B cell (primary cell): ENCODE results near the gene MXRA8.

ENCODE experiments used
- CTCF ChIP-seq: fragments of 200-600 bp; IDR thresholded peaks from one replicate; pipeline ENCODE4 v1.8.0; 2022; ENCODE audit warnings: antibody characterized with exemption, mild to moderate bottlenecking
- EZH2 ChIP-seq: IDR thresholded peaks from 2 replicates; pipeline ENCODE4 v1.6.1; 2012; ENCODE audit warnings: borderline replicate concordance, low read depth, mild to moderate bottlenecking, moderate library complexity, low read length; ENCODE audit not compliant: insufficient read depth, poor library complexity, severe bottlenecking

DNA sequence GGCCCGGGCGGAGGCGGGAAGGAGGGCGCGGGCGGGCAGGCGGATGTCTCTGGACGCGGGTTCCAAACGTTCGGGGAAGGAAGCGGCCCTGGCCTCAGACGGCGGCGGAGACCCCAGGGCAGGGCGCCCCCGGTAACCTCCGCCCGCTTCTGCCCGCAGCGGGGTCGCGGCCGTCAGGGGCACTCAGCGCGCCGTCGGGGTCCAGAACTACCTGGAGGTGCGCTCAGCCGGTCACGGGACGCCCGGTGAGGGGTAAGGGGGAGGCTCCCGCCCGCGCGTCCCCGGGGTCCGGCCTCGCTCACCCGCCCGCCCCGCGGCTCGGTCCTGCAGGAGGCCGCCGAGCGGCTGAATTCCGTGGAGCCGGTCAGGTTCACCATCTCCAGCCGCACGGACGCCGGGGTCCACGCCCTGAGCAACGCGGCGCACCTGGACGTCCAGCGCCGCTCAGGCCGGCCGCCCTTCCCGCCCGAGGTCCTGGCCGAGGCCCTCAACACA, 49.6 kb downstream of the MXRA8 start:
- TF ChIP-seq CTCF (no peak), EZH2 (no peak)
